Measurements from ENCODE around the gene TCERG1L.

Gene TCERG1L

DNA sequence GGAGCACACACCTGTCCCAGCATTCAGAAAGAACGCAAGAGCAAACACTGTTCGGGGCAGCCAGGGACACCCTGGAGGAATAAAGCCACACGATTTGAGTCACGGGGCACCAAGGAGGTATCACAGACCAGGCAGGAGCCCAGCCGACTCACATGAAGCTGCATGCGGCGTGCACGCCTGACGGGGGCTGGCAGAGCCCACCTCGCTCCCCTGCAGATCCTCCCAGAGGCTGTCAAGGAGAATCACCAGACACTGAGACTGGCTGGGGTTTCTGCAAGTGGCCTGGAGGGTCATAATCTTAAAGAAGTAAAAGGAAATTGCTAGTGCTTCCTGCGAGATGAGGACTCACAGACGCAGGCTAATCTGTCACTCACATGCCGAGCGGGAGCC lies 61.6 kb downstream of the TCERG1L start:
- Histone ChIP-seq H3K23ac (ENCODE audit: low read length in 2 of 2) (no peak overlapping the region), H3K4me3 (ENCODE audit: insufficient read depth in 1 of 2, low read depth in 1 of 2, low read length in 2 of 2) (no peak overlapping the region)

DNA sequence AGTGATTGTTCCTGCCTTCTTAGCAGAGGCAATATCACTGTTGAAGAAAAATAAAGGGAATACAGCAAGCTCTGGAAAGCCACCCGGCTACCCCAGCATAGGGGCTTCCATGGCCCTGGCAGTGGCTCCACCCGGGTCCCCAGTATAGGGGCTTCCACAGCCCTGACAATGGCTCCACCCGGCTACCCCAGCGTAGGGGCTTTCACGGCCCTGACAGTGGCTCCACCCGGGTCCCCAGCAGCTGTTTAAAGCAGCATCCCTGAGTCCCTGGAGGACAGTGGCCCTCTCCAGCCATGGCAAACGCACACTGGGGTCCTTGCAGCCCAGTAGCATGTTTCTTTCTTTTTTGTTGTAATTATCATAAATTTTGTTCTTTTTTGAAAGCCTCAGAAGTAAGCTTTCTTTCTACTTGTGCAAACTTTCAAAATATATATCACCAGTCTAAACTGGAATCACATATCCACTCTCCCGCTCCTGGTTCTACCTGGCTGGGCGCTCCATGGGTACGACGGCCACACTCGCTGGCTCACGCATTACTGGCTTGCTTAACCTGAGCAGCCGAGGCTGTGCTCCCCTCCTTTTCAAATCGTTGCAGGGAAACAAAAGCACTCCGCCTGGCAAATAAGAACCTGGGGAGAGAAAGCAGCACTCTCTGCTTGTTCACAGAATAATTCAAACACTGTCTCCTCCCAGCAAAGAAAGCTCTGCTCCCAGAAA lies 62.1 kb downstream of the TCERG1L start:
- Histone ChIP-seq H3K4ac (ENCODE audit: low read depth in 1 of 2, low read length in 2 of 2) (no peak overlapping the region), H3K27ac (ENCODE audit: low read length, poor library complexity, severe bottlenecking) (no peak overlapping the region), H2AFZ (ENCODE audit: low read depth, low read length) (no peak overlapping the region), H3K14ac (ENCODE audit: low read length in 2 of 2) (no peak overlapping the region), H2BK5ac (ENCODE audit: low read depth, low read length, poor library complexity, severe bottlenecking) (no peak overlapping the region), H3K4me1 (ENCODE audit: control insufficient read depth, insufficient read depth, low read depth, low read length) (no peaks in the 10 kb centered on the region), H3K9ac (ENCODE audit: low read length) (no peak overlapping the region), H3K36me3 (ENCODE audit: control insufficient read depth in 1 of 2, insufficient read depth in 2 of 2, low read depth in 1 of 2, low read length in 2 of 2) (peaks cover 0 to 3% of the 10 kb centered on the region in 2 experiments), H2BK120ac (ENCODE audit: low read depth, low read length) (no peak overlapping the region), H3K23ac (ENCODE audit: low read length in 2 of 2) (no peak overlapping the region), H3K4me2 (ENCODE audit: low read length, poor library complexity, severe bottlenecking) (no peak overlapping the region), H4K91ac (ENCODE audit: low read length) (no peak overlapping the region), H3K4me3 (ENCODE audit: insufficient read depth in 1 of 2, low read depth in 1 of 2, low read length in 2 of 2) (peak overlapping the region in 1 of 2 experiments; percentile 23), H3K9me3 (ENCODE audit: control insufficient read depth, low read length) (no peaks in the 10 kb centered on the region), H4K8ac (ENCODE audit: low read length) (no peak overlapping the region), H3K79me1 (replicated peaks; ENCODE audit: low read length, poor library complexity, severe bottlenecking) (no peaks in the 10 kb centered on the region), H2BK12ac (ENCODE audit: low read length in 2 of 2) (no peak overlapping the region), H3K27me3 (ENCODE audit: control insufficient read depth in 1 of 2, insufficient read depth in 1 of 2, low read length in 2 of 2) (peaks cover 0 to 6% of the 10 kb centered on the region in 2 experiments), H2AK5ac (ENCODE audit: low read length, severe bottlenecking) (no peak overlapping the region), H3K18ac (ENCODE audit: low read depth in 1 of 2, low read length in 2 of 2) (no peak overlapping the region), H2BK15ac (ENCODE audit: low read depth, poor library complexity, severe bottlenecking) (no peak overlapping the region)
- 71% methylated on average over 15 of the region's 16 CpGs for WGBS
- DNase-seq = no peak

More for the DNA sequence above, 61.6 kb downstream of the TCERG1L start:
- Histone ChIP-seq H3K36me3 (ENCODE audit: control insufficient read depth in 1 of 2, insufficient read depth in 2 of 2, low read depth in 1 of 2, low read length in 2 of 2) (peaks cover 0 to 3% of the 10 kb centered on the region in 2 experiments), H2BK12ac (ENCODE audit: low read length in 2 of 2) (no peak overlapping the region), H3K4ac (ENCODE audit: low read depth in 1 of 2, low read length in 2 of 2) (no peak overlapping the region), H3K18ac (ENCODE audit: low read depth in 1 of 2, low read length in 2 of 2) (no peak overlapping the region), H3K9ac (ENCODE audit: low read length) (no peak overlapping the region), H2AK5ac (ENCODE audit: low read length, severe bottlenecking) (no peak overlapping the region), H3K27me3 (ENCODE audit: control insufficient read depth in 1 of 2, insufficient read depth in 1 of 2, low read length in 2 of 2) (peaks cover 0 to 6% of the 10 kb centered on the region in 2 experiments), H3K4me1 (ENCODE audit: control insufficient read depth, insufficient read depth, low read depth, low read length) (no peaks in the 10 kb centered on the region), H3K79me1 (replicated peaks; ENCODE audit: low read length, poor library complexity, severe bottlenecking) (no peaks in the 10 kb centered on the region), H3K14ac (ENCODE audit: low read length in 2 of 2) (no peak overlapping the region), H3K27ac (ENCODE audit: low read length, poor library complexity, severe bottlenecking) (no peak overlapping the region), H4K91ac (ENCODE audit: low read length) (no peak overlapping the region), H2BK120ac (ENCODE audit: low read depth, low read length) (no peak overlapping the region), H2BK5ac (ENCODE audit: low read depth, low read length, poor library complexity, severe bottlenecking) (no peak overlapping the region), H2AFZ (ENCODE audit: low read depth, low read length) (no peak overlapping the region), H3K4me2 (ENCODE audit: low read length, poor library complexity, severe bottlenecking) (no peak overlapping the region), H3K9me3 (ENCODE audit: control insufficient read depth, low read length) (no peaks in the 10 kb centered on the region), H4K8ac (ENCODE audit: low read length) (no peak overlapping the region), H2BK15ac (ENCODE audit: low read depth, poor library complexity, severe bottlenecking) (no peak overlapping the region)
- 15% methylated on average over 11 of the region's 14 CpGs for WGBS
- no peak for DNase-seq

DNA sequence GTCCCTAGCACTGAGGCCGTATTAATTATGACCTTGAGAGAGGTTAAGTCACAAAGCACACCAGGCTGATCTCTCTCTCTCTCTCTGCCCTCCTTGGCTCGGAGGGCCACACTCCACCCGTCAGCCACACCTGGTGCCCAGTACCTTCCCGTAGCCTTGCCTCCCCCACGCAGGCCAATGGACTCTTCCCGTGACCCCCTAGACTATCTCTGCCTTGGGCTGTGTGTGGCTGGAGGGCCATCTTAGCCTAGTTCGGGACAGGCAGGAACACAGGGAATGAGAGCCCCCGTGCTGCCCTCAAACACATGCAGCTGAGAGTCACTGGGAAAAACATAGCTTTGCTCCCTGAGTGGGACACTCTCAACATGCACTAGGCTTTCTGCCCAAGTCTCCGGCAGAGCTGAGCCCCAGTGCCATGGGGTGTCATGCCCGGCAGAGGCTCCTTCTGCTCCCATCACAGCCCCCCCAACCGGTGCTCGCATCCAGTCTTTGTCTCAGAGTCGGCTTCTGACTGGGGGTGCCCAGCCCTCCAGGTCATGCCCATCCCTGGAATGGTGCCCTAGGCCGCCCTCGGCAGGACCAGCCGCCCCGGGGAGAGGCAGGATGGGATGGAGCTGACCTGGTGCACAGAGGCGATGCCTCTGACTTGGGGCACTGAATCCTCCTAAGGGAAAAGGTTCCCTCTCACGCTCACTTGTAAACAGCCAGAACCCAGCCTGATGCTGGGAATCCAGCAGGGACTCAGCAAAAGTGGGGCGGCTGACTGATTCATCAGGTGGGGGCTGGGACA lies 63.0 kb downstream of the TCERG1L start:
- 88% methylated on average over 20 of the region's 20 CpGs for WGBS
- peaks cover 0 to 3% of the 10 kb centered on the region in 2 experiments for H3K36me3 ChIP-seq (ENCODE audit: control insufficient read depth in 1 of 2, insufficient read depth in 2 of 2, low read depth in 1 of 2, low read length in 2 of 2)

DNA sequence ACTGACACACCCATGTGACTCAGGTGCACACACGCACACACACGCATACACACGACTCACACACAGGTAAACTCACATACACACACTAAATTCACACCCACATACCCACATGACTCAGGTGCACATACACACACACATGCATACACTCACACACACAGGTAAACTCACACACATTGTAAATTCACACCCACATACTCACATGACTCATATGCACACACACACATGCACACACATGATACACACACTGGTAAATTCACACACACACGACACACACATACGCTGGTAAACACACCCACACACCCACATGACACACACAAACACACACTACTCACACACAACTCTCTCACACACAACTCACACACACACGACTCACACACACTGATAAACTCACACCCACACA lies 63.6 kb downstream of the TCERG1L start:
- 81% methylated on average over 6 of the region's 6 CpGs for WGBS
- Histone ChIP-seq H2AFZ (ENCODE audit: low read depth, low read length) (no peak overlapping the region), H3K4me2 (ENCODE audit: low read length, poor library complexity, severe bottlenecking) (no peak overlapping the region), H2BK5ac (ENCODE audit: low read depth, low read length, poor library complexity, severe bottlenecking) (no peak overlapping the region), H3K23ac (ENCODE audit: low read length in 2 of 2) (no peak overlapping the region), H3K18ac (ENCODE audit: low read depth in 1 of 2, low read length in 2 of 2) (no peak overlapping the region), H3K4me3 (ENCODE audit: insufficient read depth in 1 of 2, low read depth in 1 of 2, low read length in 2 of 2) (no peak overlapping the region), H3K79me1 (replicated peaks; ENCODE audit: low read length, poor library complexity, severe bottlenecking) (no peaks in the 10 kb centered on the region), H4K91ac (ENCODE audit: low read length) (no peak overlapping the region), H3K4me1 (ENCODE audit: control insufficient read depth, insufficient read depth, low read depth, low read length) (no peaks in the 10 kb centered on the region), H3K9me3 (ENCODE audit: control insufficient read depth, low read length) (no peaks in the 10 kb centered on the region), H3K36me3 (ENCODE audit: control insufficient read depth in 1 of 2, insufficient read depth in 2 of 2, low read depth in 1 of 2, low read length in 2 of 2) (peaks cover 0 to 3% of the 10 kb centered on the region in 2 experiments), H2AK5ac (ENCODE audit: low read length, severe bottlenecking) (no peak overlapping the region), H3K27me3 (ENCODE audit: control insufficient read depth in 1 of 2, insufficient read depth in 1 of 2, low read length in 2 of 2) (peaks cover 0 to 6% of the 10 kb centered on the region in 2 experiments), H4K8ac (ENCODE audit: low read length) (no peak overlapping the region), H2BK15ac (ENCODE audit: low read depth, poor library complexity, severe bottlenecking) (no peak overlapping the region), H2BK12ac (ENCODE audit: low read length in 2 of 2) (no peak overlapping the region), H3K14ac (ENCODE audit: low read length in 2 of 2) (no peak overlapping the region), H3K4ac (ENCODE audit: low read depth in 1 of 2, low read length in 2 of 2) (no peak overlapping the region), H2BK120ac (ENCODE audit: low read depth, low read length) (no peak overlapping the region), H3K9ac (ENCODE audit: low read length) (no peak overlapping the region), H3K27ac (ENCODE audit: low read length, poor library complexity, severe bottlenecking) (no peak overlapping the region)
- DNase-seq = no peak

More for the DNA sequence above, 63.0 kb downstream of the TCERG1L start:
- DNase-seq = no peak
- Histone ChIP-seq H3K9me3 (ENCODE audit: control insufficient read depth, low read length) (no peaks in the 10 kb centered on the region), H4K91ac (ENCODE audit: low read length) (no peak overlapping the region), H3K9ac (ENCODE audit: low read length) (no peak overlapping the region), H3K4me3 (ENCODE audit: insufficient read depth in 1 of 2, low read depth in 1 of 2, low read length in 2 of 2) (no peak overlapping the region), H2BK120ac (ENCODE audit: low read depth, low read length) (no peak overlapping the region), H3K27me3 (ENCODE audit: control insufficient read depth in 1 of 2, insufficient read depth in 1 of 2, low read length in 2 of 2) (peaks cover 0 to 6% of the 10 kb centered on the region in 2 experiments), H2BK12ac (ENCODE audit: low read length in 2 of 2) (no peak overlapping the region), H3K23ac (ENCODE audit: low read length in 2 of 2) (no peak overlapping the region), H2AK5ac (ENCODE audit: low read length, severe bottlenecking) (no peak overlapping the region), H3K18ac (ENCODE audit: low read depth in 1 of 2, low read length in 2 of 2) (no peak overlapping the region), H3K27ac (ENCODE audit: low read length, poor library complexity, severe bottlenecking) (no peak overlapping the region), H2BK15ac (ENCODE audit: low read depth, poor library complexity, severe bottlenecking) (no peak overlapping the region), H3K4me2 (ENCODE audit: low read length, poor library complexity, severe bottlenecking) (no peak overlapping the region), H3K79me1 (replicated peaks; ENCODE audit: low read length, poor library complexity, severe bottlenecking) (no peaks in the 10 kb centered on the region), H2BK5ac (ENCODE audit: low read depth, low read length, poor library complexity, severe bottlenecking) (no peak overlapping the region), H4K8ac (ENCODE audit: low read length) (no peak overlapping the region), H3K4me1 (ENCODE audit: control insufficient read depth, insufficient read depth, low read depth, low read length) (no peaks in the 10 kb centered on the region), H2AFZ (ENCODE audit: low read depth, low read length) (no peak overlapping the region), H3K4ac (ENCODE audit: low read depth in 1 of 2, low read length in 2 of 2) (no peak overlapping the region), H3K14ac (ENCODE audit: low read length in 2 of 2) (no peak overlapping the region)

Data from mesenchymal stem cell (in vitro differentiated cells and primary cell).